Heart right ventricle (tissue), 16 donors: ENCODE measurements around the gene TUBE1. TPM values are rescaled to one million over a fixed set of nuclear protein-coding genes. Genes with fewer than 3 reads are reported as not detected.
"Not testable (repeated sequence)": the region's sequence is repeated elsewhere in the genome, so short reads cannot be mapped to it uniquely, and the experiment has no call there.

Experiments used
- ATAC-seq, 8 donors: fragments of 200-7000 bp; cut with Tn5 transposase; one replicate each; pipeline ENCODE4 v1.9.1; 2020; ENCODE audit warnings: mild to moderate bottlenecking in 8 of 8, moderate library complexity in 8 of 8, moderate number of reproducible peaks in 1 of 8
- DNase-seq, 2 donors: peaks; one replicate each; pipeline ENCODE4 v3.0.0-alpha.2; 2020
- H3K27ac ChIP-seq, 10 donors: fragments of 200-600 bp; sonication (generic) in 2 of 10; one replicate each; pipeline versions ENCODE4 v1.5.0 to v1.8.0; 2020 to 2022; ENCODE audit warnings: mild to moderate bottlenecking in 3 of 10
- H3K27me3 ChIP-seq, 7 donors: fragments of 200-600 bp; one replicate each; pipeline ENCODE4 v1.8.0; 2021 to 2022; ENCODE audit warnings: mild to moderate bottlenecking in 2 of 7
- H3K36me3 ChIP-seq, 9 donors: fragments of 200-600 bp; sonication (generic) in 1 of 9; one replicate each; pipeline versions ENCODE4 v1.5.0 to v1.8.0; 2020 to 2022; ENCODE audit warnings: mild to moderate bottlenecking in 2 of 9
- H3K4me1 ChIP-seq, 9 donors: fragments of 200-600 bp; sonication (generic) in 1 of 9; one replicate each; pipeline versions ENCODE4 v1.5.0 to v1.8.0; 2020 to 2022; ENCODE audit warnings: mild to moderate bottlenecking in 4 of 9
- H3K4me3 ChIP-seq, 10 donors: fragments of 200-600 bp; sonication (generic) in 2 of 10; one replicate each; pipeline versions ENCODE4 v1.5.0 to v1.8.0; 2020 to 2022; ENCODE audit warnings: mild to moderate bottlenecking in 7 of 10, moderate library complexity in 2 of 10
- H3K9me3 ChIP-seq, 11 donors: fragments of 200-600 bp in 10 of 11; sonication (generic) in 2 of 11; one replicate each; pipeline versions ENCODE4 v1.5.0 to v1.8.0; 2013 to 2022; ENCODE audit warnings: mild to moderate bottlenecking in 2 of 11, control low read depth in 1 of 11, moderate library complexity in 1 of 11
- WGBS, 2 donors: extraction: QIAGEN DNeasy Blood & Tissue Kit; methylation state at CpG; one replicate each; pipeline ENCODE4 v1.1.7; 2013; ENCODE audit warnings: inconsistent platforms in 1 of 2; 5-methylcytosine and 5-hydroxymethylcytosine counted together
- intact Hi-C, 10 donors: fragments of 100-400 bp; cut with DNase I; formaldehyde crosslinking; loops; one replicate each; pipeline versions ENCODE4 v1.11.1 to v1.14.2; 2022
- polyA plus RNA-seq, 2 donors: library from polyadenylated mRNA; stranded (reverse); fragments of 200-250 nt; gene quantifications; one replicate each; pipeline ENCODE4 v1.2.3, GENCODE V29; 2013
- total RNA-seq, 10 donors: library from RNA; stranded (reverse); fragmentation: NEBNext Ultra II Directional in 3 of 10; extraction: Animal tissue kit (Norgen Biotek cat#: 25700) in 3 of 10; gene quantifications; one replicate each; pipeline versions ENCODE4 v1.2.1 to v1.2.4, GENCODE V29; 2021 to 2023
- TF ChIP-seq, protein P1 (sequence below), 9 donors: fragments of 200-600 bp; sonication (generic) in 2 of 9; IDR thresholded peaks; one replicate each; pipeline versions ENCODE4 v1.5.0 to v1.8.0; 2021 to 2022; ENCODE audit warnings: antibody characterized with exemption in 9 of 9, mild to moderate bottlenecking in 5 of 9, moderate library complexity in 1 of 9
- donor health status: Arrhythmogenic right ventricular cardiomyopathy.
- donor health status: ischemic (EF 13 %, LVEDD 7.1; RV severe dilation, severe dysfunction).
- donor health status: healthy with polysubstance abuse.
- donor health status: DM: no; HTN: yes; CAD: no.
- donor health status: DM: no; HTN: no; CAD: no.
- donor health status: ischemic (EF 25% LVEDD 6.9; RV normal size, moderate dysfunction).
- donor health status: ischemic (EF 25% LVEDD 5.7; RV mildly dilated, moderate dysfunction).
- donor health status: healthy.
- donor health status: DM: yes; HTN: yes; CAD: no.
- donor health status: Ischemic cardiomyopathy.
- donor health status: ischemic (EF 35%, LVEDD 5.7; RV mildly dilated, moderate dysfunction).
- donor health status: nonischemic (EF 11% LVEDD 7.7; RV severe dilation, severe dysfunction).
- donor health status: DM: yes; HTN: yes; CAD: no.
- donor health status: PGD.
- donor health status: ischemic (EF 29% LVEDD 5.4; RV normal size, mild dysfunction).
- donor health status: nonischemic (EF 23%, LVEDD 6.1; RV moderate dilation, normal function).

TUBE1 gene
- total and polyA plus RNA-seq, 12 donors, result 9.0 to 43.5 (median 22.6) TPM

- intact Hi-C loops, result no loop called here
- H3K4me1 ChIP-seq, result no peaks in the 10 kb centered on the region
- DNase-seq, result no peak
- peaks cover 0 to 9% (median 0%) of the 10 kb centered on the region in 11 donors for H3K9me3 ChIP-seq
- H3K36me3 ChIP-seq, result no peaks in the 10 kb centered on the region
- no peak overlapping the region for H3K4me3 ChIP-seq
- no peaks in the 10 kb centered on the region for H3K27me3 ChIP-seq
- WGBS, 2 donors, result 95 to 97% methylated on average over 5 of the region's 5 CpGs
- TF ChIP-seq, protein P1, sequence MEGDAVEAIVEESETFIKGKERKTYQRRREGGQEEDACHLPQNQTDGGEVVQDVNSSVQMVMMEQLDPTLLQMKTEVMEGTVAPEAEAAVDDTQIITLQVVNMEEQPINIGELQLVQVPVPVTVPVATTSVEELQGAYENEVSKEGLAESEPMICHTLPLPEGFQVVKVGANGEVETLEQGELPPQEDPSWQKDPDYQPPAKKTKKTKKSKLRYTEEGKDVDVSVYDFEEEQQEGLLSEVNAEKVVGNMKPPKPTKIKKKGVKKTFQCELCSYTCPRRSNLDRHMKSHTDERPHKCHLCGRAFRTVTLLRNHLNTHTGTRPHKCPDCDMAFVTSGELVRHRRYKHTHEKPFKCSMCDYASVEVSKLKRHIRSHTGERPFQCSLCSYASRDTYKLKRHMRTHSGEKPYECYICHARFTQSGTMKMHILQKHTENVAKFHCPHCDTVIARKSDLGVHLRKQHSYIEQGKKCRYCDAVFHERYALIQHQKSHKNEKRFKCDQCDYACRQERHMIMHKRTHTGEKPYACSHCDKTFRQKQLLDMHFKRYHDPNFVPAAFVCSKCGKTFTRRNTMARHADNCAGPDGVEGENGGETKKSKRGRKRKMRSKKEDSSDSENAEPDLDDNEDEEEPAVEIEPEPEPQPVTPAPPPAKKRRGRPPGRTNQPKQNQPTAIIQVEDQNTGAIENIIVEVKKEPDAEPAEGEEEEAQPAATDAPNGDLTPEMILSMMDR (IDR thresholded peaks at IDR 0.05), result no peak
- H3K27ac ChIP-seq, result no peak overlapping the region
- ATAC-seq, result no peak
These were observed 36.9 kb downstream of the TUBE1 start for GRCh38 chr6:112050429-112050828.

DNA sequence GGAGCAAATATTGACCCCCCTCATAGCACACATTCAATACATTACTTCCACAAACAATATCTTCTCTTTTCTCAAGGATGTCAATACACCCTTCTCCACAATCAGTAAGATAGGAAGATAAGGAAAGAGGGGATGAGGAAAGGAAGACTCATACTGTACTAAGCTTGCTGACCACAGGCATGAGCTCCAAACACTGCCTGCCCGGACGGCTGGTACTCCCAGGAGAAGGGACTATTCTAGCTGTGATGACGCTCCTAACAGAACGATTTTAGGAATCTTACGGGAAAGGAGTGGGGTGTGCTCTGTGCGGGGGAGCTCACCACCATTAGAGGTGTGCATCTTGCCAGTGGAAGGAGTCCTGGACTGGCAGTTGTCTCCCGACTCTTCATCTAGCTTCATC is 37.3 kb downstream of the TUBE1 start:
- Histone ChIP-seq H3K9me3 (peaks cover 0 to 9% (median 0%) of the 10 kb centered on the region in 11 donors), H3K36me3 (no peaks in the 10 kb centered on the region), H3K27me3 (no peaks in the 10 kb centered on the region), H3K4me3 (no peak overlapping the region), H3K27ac (no peak overlapping the region), H3K4me1 (no peaks in the 10 kb centered on the region)
- DNase-seq, result no peak
- ATAC-seq, result no peak
- intact Hi-C loops, result loop anchor here in 3 of 10 donors (10.0 kb wide), 1 partner anchor 795 kb away; a partner anchor contains a TSS
- TF ChIP-seq, protein P1 (IDR thresholded peaks at IDR 0.05), result no peak
- 92 to 95% methylated on average over 7 of the region's 7 CpGs for WGBS, 2 donors

DNA sequence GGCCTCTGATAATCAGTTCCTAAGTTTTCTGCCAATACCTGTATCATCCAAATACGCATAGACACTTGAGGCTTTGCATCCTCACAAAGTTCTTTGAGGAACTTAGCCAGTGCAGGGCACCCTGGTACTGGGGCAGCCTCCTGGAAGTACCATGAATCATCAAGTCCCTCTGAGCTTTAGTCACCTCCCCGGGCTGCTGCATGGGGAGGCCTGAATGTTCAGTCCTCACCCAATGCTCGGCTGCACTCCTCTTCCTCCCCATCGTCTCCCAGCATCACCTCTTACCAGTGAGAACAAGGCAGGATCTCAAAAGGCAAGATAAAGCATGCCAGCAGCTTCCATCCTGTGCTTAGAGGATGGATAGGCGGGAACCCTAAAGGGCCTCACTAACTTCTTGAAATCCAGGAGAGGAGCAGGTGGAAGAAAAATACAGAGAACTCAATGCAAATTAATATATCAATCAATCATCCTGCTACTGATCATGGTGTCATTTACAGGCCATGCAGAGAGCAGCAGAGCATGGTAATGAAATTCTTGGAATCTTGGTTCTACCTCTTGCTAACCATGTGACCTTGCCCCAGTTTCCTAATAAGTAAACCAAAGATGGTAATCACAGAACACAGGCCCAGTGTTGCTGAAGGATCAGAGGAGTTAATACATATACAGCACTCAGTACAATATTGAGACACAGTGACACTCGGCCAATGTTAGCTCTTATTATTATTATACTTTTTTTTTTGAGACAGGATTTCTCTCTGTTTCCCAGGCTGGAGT is 38.1 kb downstream of the TUBE1 start:
- H3K27ac ChIP-seq, result no peak overlapping the region
- DNase-seq (no peak), ATAC-seq (no peak)
- no peaks in the 10 kb centered on the region for H3K36me3 ChIP-seq
- peaks cover 0 to 3% (median 0%) of the 10 kb centered on the region in 9 donors for H3K4me1 ChIP-seq
- H3K9me3 ChIP-seq, result peaks cover 0 to 9% (median 0%) of the 10 kb centered on the region in 11 donors
- TF ChIP-seq, protein P1 (IDR thresholded peaks at IDR 0.05), result no peak
- WGBS, 2 donors, result 85 to 92% methylated on average over 6 of the region's 6 CpGs
- intact Hi-C loops, result loop anchor here in 3 of 10 donors (10.0 kb wide), 1 partner anchor 794 kb away; a partner anchor contains a TSS
- H3K27me3 ChIP-seq, result no peaks in the 10 kb centered on the region
- no peak overlapping the region for H3K4me3 ChIP-seq

GRCh38 chr6:112047523-112047922 is 39.8 kb downstream of the TUBE1 start:
- intact Hi-C loops, result loop anchor here in 3 of 10 donors (10.0 kb wide), 1 partner anchor 793 kb away; a partner anchor contains a TSS
- peaks cover 0 to 14% (median 7%) of the 10 kb centered on the region in 9 donors for H3K4me1 ChIP-seq

GRCh38 chr6:112044856-112045255 is 42.4 kb downstream of the TUBE1 start:
- WGBS, 2 donors, result 67 to 73% methylated on average over 3 of the region's 3 CpGs
- no peaks in the 10 kb centered on the region for H3K9me3 ChIP-seq
- no peaks in the 10 kb centered on the region for H3K36me3 ChIP-seq
- peaks cover 0 to 31% (median 9%) of the 10 kb centered on the region in 9 donors for H3K4me1 ChIP-seq
- intact Hi-C loops, result loop anchor here in 9 of 10 donors (5.0 to 10.0 kb wide), 5 partner anchors 48 to 790 kb away; a partner anchor contains a TSS
- no peak overlapping the region for H3K27ac ChIP-seq
- TF ChIP-seq, protein P1 (IDR thresholded peaks at IDR 0.05), result no peak
- ATAC-seq (no peak), DNase-seq (no peak)
- H3K4me3 ChIP-seq, result no peak overlapping the region
- H3K27me3 ChIP-seq, result no peaks in the 10 kb centered on the region

More at GRCh38 chr6:112047523-112047922, 39.8 kb downstream of the TUBE1 start:
- H3K36me3 ChIP-seq, DNase-seq, H3K27me3 ChIP-seq, H3K4me3 ChIP-seq, H3K9me3 ChIP-seq, ATAC-seq, H3K27ac ChIP-seq: not testable (repeated sequence)
- 92 to 96% methylated on average over 23 to 25 of the region's 25 CpGs for WGBS, 2 donors
